NCI-H1694 treated with DMSO at 0.1 percent for 48 hours (cell line): ENCODE results near the gene CPEB3.

Experiments used
- DNase-seq: peaks from one replicate; lab custom pipeline; 2025; lab: John Stamatoyannopoulos, UW

Gene CPEB3

GRCh38 chr10:92213049-92213448 lies 77.8 kb downstream of the CPEB3 start:
- no peak for DNase-seq

- no peak for DNase-seq
Observed at GRCh38 chr10:92208736-92209135, 82.1 kb downstream of the CPEB3 start.

DNA sequence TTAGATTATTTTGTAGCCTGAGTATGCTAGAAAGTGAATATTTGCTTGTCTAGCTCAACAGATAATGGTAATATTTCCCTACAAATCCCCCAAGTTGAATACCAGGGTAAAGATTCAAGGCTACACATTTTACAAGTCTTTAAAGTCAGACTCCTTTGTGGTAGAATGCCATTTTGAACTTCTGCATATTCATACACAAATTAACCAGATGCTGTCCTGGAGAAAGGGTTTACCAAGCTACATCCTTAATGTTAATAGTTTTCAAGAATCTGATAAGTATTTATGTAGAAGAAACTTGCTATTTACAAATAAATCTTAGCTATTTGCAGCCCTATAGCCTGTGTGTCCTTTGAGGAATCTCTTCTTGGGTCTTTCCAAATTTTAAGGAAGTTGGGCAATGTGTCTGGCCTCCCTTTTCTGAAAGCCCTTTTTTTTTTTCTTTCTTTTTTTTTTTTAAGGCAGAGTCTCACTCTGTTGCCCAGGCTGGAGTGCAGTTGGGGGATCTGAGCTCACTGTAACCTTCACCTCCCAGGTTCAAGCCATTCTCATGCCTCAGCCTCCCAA lies 82.6 kb downstream of the CPEB3 start:
- no peak for DNase-seq

GRCh38 chr10:92207061-92207460 lies 83.8 kb downstream of the CPEB3 start:
- no peak for DNase-seq

- peak; percentile 44 for DNase-seq
Observed at GRCh38 chr10:92203919-92204623, 86.8 kb downstream of the CPEB3 start.

DNA sequence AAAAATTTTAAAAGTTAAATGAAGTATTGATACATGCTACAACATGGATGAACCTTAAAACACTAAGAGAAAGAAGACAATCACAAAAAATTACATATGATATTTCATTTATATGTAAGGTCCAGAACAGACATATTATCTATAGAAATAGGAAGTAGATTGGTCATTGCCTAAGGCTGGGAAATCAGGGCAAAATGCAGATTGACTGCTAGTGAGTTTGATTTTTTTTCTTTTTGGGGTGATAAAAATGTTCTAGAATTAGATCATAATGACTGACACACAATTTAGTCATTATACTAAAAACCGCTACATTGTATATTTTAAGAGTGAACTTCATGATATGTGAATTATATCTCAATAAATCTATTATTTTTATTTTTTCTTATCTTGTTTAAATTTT lies 88.3 kb downstream of the CPEB3 start:
- no peak for DNase-seq

- DNase-seq: no peak
Observed at GRCh38 chr10:92200564-92200963, 90.3 kb downstream of the CPEB3 start.

DNA sequence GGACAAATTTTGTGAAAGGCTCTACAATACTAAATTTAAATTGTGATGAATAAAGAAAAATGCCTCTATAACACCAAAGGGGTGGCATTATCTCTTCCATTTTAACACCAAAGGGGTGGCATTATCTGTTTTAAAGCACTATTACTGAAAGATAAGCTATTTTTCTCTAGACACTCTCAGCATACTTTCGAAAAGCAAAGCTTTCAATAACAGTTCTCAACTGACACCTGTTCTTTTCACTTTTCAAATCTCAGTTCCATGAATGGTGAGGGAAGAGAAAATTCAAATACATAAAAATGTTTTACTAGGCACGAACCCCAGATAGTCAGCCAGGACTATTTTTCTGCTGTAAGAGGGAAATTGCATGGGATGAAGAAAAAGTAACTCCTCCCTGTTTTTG lies 103.8 kb downstream of the CPEB3 start:
- no peak for DNase-seq

- no peak for DNase-seq
Observed at GRCh38 chr10:92184977-92185376, 105.9 kb downstream of the CPEB3 start.

GRCh38 chr10:92183199-92183598 lies 107.7 kb downstream of the CPEB3 start:
- no peak for DNase-seq

GRCh38 chr10:92181575-92181974 lies 109.3 kb downstream of the CPEB3 start:
- no peak for DNase-seq

DNA sequence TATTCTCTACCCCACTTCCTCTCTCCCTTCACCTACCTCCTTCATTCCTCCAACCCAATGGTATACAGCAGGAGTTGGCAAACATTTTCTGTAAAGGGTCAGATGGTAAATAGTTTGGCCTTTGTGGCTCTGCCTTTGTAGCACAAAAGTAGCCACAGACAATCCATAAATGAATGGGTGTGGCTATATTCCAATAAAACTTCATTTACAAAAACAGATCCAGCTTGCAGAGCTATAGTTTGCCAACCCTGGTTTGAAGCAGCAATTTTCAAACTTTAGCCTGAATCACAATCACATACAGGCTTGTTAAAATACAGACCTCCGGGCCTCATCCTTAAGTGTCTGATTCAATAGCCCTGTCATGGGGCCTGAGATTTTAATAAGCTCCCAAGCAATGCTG lies 110.5 kb downstream of the CPEB3 start:
- DNase-seq: no peak

DNA sequence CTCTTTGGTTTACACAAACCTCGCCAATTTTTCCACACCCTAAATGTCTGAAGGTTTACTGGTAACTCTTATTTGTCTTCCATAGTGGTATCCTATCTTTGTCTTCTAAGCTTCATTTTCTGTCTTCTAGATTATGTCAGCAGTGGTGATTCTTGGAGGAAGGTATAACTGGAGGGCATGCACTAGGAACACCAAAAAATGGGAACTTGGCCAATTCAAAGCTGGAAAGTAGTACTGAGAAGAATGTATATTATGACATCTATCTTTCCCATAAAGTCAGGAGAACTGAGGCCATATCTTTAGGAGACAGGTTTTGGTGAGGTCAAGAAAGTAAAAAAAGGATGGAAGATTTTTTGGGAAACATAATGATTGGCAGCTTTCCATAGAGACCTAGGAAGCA lies 113.3 kb downstream of the CPEB3 start:
- DNase-seq: no peak

- no peak for DNase-seq
Observed at GRCh38 chr10:92175164-92175563, 115.7 kb downstream of the CPEB3 start.

GRCh38 chr10:92173996-92174395 lies 116.9 kb downstream of the CPEB3 start:
- DNase-seq: no peak

DNA sequence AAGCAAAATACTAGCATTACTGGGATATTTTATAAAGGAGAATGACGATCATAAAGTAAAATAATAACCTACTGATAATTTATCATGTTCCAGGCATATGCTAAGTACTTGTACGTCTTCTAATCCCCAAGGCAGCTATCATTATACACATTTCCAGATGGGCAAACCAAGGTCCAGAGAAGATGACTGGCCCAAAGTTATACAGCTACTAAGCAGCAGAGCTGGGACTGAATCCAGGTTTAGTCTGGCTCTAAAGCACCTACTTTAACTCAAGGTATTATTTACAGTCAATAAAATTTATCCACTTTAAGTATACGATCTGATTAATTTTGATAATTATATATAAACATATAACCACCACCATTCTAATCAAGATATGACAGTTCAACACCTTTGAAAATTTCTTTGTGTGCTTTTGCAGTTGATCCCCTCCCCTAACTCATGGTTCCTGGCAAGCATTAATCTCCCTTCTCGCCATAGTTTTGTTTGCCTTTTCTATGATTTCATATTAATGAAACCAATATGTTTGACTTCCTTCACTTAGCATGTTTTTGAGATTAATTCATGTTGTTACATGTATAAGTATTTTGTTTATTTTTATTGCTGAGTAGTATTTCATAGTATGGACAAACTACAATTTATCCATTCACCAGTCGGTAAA lies 126.7 kb downstream of the CPEB3 start:
- no peak for DNase-seq

- no peak for DNase-seq
Observed at GRCh38 chr10:92162541-92162940, 128.3 kb downstream of the CPEB3 start.

DNA sequence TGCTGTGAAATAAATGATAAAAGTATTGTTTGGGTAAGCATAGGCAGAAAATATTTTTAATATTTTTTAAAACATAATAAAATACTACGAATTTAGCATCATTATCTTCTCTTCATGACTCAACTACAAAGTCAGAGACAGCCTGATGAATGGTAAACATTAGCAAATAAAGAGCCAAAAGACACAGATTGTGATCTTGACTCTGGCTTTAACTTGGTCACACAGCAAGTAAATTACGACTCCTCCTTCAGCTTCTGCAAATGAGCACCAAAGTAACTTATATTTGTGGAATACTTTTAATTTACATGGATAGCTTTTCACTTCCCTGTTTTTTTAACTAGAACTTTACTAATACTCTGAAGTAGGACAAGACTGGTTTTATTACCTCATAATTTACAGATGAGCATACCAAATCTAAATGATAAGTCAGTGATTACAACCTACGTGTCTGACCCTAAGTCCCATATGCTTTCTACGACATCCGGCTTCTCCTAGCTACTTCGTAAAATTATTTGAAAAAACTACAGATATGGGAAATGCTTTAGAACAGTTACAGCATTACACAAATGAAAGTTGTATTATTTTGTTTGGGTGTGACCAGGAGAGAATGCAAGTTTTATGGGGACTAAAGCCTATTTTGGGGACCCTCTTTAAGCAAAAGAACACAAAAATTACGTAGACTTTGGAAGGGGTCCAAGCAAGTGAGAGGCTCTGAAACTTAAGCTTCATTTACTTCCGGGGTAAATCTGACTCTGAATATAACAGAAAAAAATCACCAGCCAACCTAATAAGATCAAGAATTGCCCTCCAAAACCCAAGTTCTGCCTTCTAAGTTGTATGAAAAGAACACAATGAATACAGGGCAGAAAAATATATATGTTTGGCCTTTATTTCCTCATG lies 133.8 kb downstream of the CPEB3 start:
- DNase-seq: no peak

DNA sequence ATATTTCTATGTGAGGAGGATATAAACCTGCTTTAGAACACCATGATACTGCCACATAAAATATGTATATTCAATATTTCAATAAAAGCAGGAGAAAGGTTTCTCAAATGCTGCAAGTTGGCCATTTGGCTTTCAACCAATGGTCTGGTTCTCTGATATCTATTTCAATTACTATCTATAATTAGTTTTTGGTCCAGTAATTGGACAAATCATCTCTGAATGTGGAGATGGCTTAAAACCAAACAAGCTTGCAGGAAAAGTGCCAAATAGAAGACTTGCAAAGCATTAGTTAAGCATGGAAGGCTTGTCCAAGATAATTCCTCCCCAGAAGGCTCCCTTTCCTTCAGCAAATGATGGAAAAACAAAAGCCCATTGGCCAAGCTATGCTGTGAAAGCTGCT lies 140.1 kb downstream of the CPEB3 start:
- no peak for DNase-seq

- DNase-seq: no peak
Observed at GRCh38 chr10:92149261-92149660, 141.6 kb downstream of the CPEB3 start.

GRCh38 chr10:92146781-92147180 lies 144.1 kb downstream of the CPEB3 start:
- DNase-seq: no peak

DNA sequence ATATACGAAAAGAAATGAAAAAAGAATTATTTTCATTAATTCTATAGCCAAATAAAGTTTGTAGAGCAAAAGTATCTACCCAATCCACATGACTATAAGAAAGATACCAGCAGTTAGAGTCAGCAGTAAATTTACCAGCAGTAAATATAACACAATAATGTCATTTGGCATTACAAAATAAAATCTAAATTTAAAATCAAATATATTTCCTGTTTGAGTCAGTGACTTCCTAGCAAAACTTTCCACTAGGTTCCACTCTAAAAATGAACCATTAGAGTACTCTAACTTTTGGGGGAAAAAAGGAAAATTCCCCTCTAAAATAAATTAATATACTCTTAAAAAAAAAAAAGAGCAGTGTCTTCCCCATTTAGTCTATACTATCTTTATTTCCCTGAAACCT lies 144.8 kb downstream of the CPEB3 start:
- no peak for DNase-seq

GRCh38 chr10:92142949-92143348 lies 147.9 kb downstream of the CPEB3 start:
- DNase-seq: no peak
